ENCODE data around the gene BMP7.
"Not testable (repeated sequence)": the region's sequence is repeated elsewhere in the genome, so short reads cannot be mapped to it uniquely, and the experiment has no call there.

Gene BMP7

GRCh38 chr20:57210054-57210910, 56.2 kb downstream of the BMP7 start:
- DNase-seq = no peak

GRCh38 chr20:57209413-57209812, 57.0 kb downstream of the BMP7 start:
- no peak for DNase-seq

- DNase-seq = no peak
Observed at GRCh38 chr20:57208198-57208597, 58.2 kb downstream of the BMP7 start.

- no peak for DNase-seq
Observed at GRCh38 chr20:57207251-57207650, 59.2 kb downstream of the BMP7 start.

GRCh38 chr20:57205606-57206219, 60.7 kb downstream of the BMP7 start:
- no peak for DNase-seq

- DNase-seq = no peak
Observed at GRCh38 chr20:57203986-57204385, 62.5 kb downstream of the BMP7 start.

GRCh38 chr20:57203204-57203603, 63.2 kb downstream of the BMP7 start:
- DNase-seq = no peak

GRCh38 chr20:57202309-57202708, 64.1 kb downstream of the BMP7 start:
- no peak for DNase-seq

GRCh38 chr20:57200882-57201695, 65.4 kb downstream of the BMP7 start:
- DNase-seq = no peak

- DNase-seq = no peak
Observed at GRCh38 chr20:57199656-57200405, 66.6 kb downstream of the BMP7 start.

- DNase-seq = no peak
Observed at GRCh38 chr20:57198132-57199072, 68.0 kb downstream of the BMP7 start.

- no peak for DNase-seq
Observed at GRCh38 chr20:57197352-57198131, 68.9 kb downstream of the BMP7 start.

GRCh38 chr20:57195469-57196100, 70.9 kb downstream of the BMP7 start:
- DNase-seq = no peak

- DNase-seq = no peak
Observed at GRCh38 chr20:57195023-57195422, 71.4 kb downstream of the BMP7 start.

- DNase-seq = no peak
Observed at GRCh38 chr20:57194154-57194553, 72.3 kb downstream of the BMP7 start.

GRCh38 chr20:57193094-57193493, 73.3 kb downstream of the BMP7 start:
- DNase-seq = no peak

- DNase-seq = no peak
Observed at GRCh38 chr20:57192311-57192710, 74.1 kb downstream of the BMP7 start.

GRCh38 chr20:57191265-57191638, 75.2 kb downstream of the BMP7 start:
- not testable (repeated sequence) for DNase-seq

GRCh38 chr20:57190536-57191264, 75.7 kb downstream of the BMP7 start:
- DNase-seq = no peak

- no peak for DNase-seq
Observed at GRCh38 chr20:57189713-57190112, 76.7 kb downstream of the BMP7 start.
